GM19238 (cell line): ENCODE measurements around the gene IL19.
"Not testable (repeated sequence)": the region's sequence is repeated elsewhere in the genome, so short reads cannot be mapped to it uniquely, and the experiment has no call there.

Experiments used
- DNase-seq: peaks from one replicate; pipeline ENCODE4 v3.0.0; 2011; ENCODE audit warnings: low spot score; ENCODE audit not compliant: insufficient read length

Gene IL19

DNA sequence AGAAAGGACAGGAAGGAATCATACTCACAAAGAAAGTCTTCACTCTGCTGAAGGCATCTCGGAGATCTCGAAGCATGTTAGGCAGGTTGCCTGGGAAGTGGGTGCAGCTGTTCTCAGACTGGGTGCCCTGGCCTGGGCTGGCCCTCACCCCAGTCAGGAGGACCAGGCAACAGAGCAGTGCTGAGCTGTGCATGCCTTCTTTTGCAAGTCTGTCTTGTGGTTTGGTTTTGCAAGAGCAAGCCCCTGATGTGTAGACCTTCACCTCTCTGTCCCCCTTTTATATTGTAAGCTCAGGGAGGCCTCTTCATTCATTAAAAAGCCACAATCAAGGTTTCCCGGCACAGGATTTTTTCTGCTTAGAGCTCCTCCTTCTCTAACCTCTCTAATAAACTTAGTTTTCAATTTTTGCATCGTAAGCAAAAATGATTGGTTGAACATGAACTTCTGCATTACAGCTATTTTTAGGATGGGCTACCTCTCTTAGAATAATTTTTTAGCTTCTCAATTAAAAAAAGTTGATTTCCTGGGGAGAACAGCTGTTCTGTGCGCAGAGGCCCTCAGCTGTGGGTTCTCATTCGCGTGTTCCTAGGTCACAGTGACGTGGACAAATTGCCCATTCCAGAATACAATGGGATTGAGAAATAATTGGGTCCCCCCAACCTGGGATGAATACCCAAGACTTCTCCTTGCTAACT, 1.8 kb downstream of the IL19 start, which contains the start of gene IL10:
IL10 (minus strand) TSS at position 252 of the 695 bp plus-strand sequence; CDS start at position 193, 59 bp downstream.
- DNase-seq: no peak

DNA sequence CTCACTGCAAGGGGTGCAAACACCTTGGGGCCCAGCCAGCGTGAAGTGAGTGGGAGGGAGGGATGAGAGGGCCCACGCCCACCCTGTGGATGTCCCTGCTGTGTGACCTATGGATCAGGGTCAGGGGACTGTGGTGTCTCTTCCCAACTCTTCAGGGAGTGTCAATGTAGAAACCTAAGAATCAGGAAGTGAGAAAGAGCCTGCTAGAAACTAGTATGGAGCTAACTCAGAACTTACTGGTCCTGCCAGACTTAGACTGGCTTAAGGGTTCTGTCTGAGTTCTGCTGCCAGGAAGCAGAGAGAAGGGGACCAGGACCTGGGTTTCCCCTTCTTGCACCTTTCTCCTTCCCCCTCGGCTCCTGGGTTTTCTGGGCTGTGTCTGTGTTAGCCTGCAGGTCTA, 3.5 kb downstream of the IL19 start:
- no peak for DNase-seq

DNA sequence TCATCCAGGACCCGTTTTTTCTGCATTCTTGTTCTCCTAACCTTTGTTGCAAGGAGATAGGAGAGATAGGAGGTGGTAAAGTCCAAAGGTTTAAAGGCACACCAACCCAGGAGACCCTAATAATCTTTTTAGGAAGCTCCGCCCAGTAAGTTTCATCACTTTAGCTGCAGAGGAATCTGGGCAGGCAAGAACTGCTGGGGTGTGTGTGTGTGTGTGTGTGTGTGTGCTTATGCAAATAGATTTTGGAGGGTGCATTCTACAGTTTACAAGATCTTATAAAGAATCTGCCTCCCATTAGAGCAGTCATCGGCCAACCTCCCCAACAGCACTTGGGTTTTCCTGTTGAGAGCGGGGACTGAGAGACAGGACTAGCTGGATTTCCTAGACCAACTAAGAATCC, 5.7 kb downstream of the IL19 start:
- DNase-seq: no peak

DNA sequence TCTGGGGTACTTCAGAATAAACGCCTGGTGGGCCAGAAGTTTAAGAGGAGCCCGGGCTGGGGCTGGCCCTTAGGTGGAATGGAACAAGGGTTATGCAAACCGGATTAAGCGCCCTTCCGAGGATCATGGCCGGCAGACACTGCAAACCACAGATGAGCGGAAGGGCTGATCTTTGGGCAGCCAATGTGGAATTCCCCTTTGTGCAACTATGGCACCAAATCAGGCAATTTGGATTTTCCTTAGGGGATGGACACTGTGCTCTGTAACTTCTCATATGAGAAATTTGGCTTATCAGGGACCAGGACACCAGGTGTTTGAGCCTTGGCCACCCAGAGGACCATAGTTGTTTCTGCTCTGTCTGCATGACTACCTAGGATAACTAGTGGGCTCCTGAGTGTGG, 7.5 kb downstream of the IL19 start:
- DNase-seq: no peak

DNA sequence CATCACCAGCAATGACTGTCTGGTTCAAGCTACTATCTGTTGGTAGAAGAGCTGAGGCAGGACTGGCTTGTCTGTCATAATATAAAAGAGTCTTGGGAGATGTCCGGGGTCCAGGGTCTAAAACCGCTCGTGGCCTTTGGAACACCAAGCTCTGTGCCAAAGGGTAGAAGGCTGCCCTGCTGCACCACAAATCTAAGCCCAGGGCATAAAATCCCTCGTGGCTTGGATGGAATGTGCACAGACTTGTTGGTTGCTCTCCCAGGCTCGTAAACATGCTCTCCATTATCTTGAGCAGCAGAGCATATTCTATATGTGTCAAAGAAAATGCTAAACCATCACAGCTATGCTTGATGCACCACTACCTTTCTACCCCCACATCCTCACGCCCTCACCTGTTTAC, 8.3 kb downstream of the IL19 start:
- not testable (repeated sequence) for DNase-seq

DNA sequence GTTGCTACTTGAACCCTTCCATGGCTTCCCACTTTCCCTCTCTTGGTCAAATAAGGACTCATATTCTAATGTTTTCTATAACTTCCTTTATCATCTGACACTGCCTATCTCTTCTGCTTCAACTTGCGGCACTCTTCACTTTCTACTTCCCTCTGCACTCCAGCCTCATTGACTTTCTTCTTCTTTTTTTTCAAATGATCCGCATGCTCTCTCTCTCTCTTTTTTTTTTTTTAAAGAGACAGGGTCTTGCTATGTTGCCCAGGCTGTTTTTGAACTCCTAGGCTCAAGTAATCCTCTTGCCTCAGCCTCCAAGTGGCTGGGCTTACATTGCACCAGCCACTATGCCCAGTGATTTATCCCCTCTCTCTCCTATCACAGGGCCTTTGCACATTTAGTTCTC, 9.1 kb downstream of the IL19 start:
- DNase-seq: no peak

DNA sequence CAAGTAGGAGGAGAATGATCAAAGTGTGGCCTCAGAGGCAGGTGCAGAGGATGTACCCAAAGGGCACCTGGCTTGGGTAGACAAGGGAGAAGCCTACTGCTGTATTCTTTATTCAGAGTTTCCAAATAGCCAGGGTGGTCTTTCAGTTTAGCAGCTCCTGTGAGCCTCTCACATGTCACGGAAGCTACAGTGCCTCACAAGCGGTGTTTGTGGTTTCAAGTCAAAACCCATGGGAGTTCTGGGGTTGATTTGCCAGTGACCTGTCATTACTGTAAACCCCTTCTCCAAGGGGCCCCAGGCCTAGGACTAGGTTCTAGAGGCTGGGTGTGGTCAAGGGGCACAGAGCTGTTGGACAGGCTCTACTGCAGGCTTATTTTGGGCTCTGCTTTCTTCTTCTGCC, 11.9 kb downstream of the IL19 start:
- DNase-seq: no peak

DNA sequence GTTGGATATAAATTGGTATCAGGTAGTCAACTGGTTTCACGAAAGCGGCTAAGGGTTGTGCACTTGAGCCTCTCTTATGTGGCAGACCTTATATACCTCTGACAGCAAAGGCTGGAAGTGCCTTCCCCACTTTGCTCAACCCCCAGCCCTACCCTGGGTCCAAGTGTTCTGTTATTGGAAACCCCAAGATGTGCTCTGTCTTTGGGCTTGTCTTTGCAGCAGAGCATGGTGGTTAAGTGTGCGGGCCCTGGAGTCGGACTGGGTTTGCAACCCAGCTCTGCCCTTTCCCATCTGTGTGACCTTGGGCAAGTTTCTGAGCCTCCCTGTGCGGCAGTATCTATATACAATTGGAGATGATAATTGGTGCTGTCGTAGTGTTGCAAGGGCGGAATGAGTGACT, 12.9 kb downstream of the IL19 start:
- DNase-seq: no peak

DNA sequence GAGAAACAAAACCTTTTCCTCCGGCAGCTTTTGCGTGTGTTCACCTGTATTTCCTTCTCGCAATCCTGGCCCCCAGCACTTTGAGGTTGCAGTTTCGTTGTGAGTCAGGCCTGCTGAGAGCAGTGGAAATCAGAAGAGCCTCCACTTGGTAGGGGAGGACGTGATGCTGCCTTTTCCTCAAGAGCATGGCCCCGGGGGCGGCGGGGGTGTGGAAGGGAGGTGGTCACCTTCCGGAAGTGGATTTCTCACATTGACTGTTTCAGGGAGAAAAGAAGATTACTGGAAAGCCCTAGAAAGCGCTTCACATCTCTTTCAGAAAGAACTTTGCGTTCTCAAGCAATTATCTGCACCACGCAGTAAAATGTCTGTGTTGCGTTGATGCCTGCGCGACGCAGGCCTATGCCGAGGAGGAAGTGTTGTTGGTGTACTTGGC, 13.9 kb downstream of the IL19 start:
- peak; percentile 62 for DNase-seq

DNA sequence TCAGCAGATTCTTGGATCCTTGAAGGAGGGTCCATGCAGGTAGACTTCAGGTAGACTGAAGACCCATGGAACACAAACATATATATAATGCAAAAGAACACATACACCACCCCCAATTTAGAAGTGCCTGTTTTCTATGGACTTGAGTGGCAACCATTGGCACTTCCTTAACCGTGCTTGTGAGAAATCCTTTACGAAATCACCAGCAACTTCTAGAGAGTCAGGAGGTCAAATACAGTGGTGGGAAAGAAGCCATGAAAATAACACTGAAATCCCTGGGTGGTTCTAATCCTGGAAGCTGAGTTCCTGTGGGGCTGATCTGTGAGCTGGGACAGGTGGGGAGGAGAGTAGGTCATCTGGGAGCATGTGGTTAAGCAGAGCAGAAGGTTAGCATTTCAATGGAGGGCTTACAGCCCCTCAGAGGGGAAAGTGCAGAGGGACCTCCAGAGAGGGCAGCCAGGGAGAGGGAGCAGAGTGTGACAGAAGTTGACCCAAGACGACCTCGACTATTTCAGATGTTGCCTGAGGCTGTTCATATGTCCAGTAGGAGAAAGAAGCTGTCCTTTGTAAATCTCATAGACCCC, 14.7 kb downstream of the IL19 start:
- no peak for DNase-seq

DNA sequence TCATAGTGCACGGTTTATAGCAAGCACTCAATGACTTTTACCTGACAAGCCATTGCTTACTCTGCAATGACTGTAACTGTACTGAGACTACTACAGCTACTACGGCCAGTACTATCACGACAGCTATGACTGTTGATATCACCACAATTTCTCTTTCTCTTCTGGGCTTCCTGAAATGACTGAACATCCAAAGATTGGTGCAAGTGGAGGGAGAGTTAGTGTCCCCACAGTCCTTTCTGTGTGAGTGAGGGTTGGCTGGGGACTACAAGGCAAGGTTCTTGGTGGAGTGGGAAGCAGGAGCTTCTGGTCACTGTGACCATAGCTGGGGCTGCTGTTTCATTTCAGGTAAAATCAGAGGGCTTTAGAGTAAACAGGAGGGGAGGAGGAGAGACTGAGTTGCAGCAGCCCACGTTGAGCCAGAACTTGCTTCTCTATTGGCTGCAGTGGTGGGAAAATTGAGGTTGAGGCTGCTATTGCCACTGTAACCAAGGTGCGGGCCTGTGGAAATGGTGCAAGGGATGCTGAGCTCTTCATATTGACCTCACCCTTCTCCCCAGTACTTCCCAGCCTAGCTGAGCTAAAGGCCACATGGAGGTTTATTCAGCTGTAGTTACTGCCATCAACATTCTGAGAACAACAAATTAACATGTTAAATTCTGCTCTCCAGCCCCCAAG, 15.8 kb downstream of the IL19 start:
- DNase-seq: no peak

DNA sequence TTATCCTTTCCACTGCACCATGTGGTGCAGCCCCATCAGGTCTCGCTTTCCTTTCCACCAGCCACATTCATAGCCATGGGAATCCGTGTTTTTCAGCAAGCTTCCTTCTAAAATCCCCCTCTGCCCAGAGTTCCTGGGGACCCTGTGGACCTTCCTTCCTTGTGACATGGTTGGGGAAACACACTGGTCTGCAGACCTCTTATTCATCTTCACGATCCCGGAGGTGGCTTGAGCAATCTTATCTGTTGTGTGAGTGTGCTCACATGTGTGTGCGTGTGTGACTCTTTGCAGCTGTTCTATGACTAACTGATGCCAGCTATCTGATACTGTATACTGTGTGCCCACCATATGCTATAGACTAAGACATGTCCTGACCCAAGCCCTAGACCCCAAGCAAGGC, 17.3 kb downstream of the IL19 start:
- DNase-seq: no peak

DNA sequence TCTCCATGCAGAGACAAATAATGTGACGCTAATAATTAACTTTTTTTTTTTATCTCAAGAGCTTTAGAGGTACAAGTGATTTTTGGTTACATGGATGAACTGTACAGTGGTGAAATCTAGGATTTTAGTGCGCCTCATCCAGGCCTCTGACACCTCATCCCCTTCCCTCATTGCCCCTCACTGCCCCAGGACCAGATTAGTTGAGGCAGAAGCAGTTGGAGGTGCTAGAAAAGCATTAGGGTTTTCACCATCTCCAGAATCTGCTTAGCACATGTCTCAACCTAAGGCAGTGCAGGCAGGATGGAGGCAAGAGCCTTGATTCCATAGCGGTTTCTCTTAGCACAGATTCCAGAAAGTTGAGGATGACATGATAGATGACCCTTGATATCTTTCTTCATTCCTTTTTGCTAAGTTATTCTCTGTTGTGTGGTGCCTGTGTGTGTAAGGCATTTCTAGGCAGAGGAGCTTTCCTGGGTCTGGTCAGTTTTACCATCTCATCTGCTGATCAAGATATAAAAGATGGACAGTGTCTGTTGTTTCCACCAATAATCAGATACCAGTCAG, 18.0 kb downstream of the IL19 start:
- no peak for DNase-seq

DNA sequence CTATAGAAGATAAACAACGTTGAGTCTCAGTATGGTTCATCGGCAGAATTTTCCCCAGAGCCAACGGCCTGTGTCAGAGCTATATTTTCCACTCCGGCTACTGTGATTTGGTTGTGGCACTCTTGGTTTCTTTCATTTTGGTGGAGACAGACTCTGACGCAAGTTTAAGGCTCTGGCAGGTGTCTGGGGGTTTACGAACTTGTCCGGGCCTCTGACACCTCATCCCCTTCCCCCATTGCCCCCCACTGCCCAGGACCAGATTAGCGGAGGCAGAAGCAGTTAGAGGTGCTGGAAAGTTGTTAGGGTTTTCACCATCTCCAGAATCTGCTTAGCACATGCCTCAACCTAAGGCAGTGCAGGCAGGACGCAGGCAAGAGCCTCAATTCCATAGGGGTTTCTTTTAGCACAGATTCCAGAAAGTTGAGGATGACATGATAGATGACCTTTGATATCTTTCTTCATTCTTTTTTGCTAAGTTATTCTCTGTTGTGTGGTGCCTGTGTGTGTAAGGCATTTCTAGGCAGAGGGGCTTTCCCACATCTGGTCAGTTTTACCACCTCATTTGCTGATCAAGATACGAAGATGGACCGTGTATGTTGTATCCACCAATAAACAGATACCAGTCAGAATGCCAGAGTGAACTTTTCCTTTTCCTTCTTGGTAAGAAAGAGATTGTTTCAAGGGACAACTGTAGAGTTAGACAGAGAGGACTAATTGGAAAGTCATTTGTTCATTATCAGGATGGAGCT, 20.1 kb downstream of the IL19 start:
- DNase-seq: no peak

DNA sequence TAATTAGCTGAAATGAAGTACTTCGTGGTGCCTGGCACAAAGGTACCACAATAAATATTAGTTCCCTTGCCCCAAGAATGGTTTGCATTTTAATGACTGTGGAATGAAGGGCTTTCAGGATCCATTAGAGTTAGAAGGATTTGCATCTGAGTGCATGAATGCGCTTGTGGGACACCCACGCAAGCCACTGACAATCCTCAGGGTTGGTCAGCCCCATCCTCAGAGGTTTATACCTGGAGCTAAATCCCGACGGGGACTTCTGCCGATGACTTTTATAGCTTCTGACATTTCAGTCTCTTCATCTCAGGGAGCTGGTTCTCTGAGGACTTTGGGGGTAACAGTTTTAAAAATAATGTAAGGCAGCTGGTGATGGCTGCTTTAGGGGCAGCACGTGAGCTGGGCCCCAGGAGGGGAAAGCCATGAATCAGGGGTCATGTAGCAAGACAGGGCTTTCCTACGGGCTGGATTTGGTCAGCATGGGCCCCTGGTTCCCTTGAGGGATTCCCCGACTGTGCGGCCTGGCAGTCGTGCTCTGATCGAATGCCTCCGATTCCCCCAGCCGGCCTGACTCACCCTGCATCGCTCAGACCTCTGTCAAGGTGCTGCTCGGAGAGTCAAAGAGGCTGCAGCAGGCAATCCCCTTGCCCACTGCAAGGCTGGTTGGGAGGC, 22.5 kb downstream of the IL19 start:
- no peak for DNase-seq

DNA sequence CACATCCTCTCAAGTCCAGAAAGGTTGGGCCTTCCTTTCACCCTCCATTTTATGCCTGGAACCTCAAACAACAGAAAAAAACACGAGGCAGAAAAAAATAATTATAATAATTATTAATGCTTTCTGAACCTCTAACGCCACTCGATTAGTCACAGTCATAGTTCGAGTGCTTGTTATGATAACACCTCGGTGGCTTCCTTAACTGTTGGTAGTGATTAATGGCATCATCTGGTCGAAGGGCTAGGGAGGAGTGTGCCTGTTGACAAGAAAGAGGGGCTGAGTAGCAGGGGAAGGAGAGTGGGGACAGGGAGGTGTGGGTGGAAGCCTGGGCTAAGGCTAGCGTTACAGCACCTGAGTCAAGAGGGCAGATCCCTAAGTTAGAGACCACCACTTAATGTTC, 23.0 kb downstream of the IL19 start:
- no peak for DNase-seq

DNA sequence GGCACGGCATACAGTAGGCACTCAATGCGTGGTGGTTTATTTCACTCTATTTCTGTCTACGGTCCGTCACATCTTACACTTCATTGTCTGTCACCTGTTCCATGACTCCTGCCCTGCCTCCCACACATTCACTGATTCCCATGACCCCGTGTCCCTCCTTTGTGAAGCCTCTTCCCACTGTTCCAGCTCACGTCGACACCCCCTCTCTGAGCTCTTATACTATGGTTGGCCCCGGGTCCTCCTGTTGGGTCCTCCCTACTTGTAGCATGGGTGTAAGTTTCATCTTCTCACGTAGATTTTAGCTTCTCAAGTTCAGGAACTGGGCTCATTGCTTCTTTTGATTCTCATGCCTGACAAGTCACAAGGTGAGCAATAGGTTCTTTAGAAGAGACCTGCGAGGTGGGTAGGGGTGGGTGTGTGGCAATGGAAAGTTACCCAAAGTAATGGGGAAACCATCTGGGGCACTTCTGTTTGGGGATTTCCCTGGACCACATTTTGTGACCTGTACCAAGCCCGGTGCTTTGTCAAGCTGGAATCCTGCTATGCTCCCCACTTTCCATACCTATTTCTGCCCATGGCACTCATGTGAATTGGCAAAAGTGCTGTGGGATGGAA, 23.8 kb downstream of the IL19 start:
- no peak for DNase-seq

DNA sequence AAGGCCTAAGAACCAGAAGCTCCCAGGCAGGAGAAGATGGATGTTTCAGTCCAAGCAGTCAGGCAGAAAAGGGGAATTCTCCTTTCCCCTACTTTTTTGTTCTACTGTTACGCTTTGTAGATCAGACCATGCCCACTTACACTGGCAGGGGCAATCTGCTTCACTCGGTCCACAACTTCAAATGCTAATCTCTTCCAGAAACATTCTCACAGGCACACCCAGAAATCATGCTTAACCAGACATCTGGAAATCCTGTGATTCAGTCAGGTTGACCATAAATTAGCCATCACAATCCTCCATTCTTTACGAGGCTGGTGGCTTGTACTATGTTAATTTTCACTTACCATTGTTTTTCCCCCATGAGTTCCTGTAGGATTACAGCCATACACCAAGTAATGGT, 25.5 kb downstream of the IL19 start:
- DNase-seq: no peak

DNA sequence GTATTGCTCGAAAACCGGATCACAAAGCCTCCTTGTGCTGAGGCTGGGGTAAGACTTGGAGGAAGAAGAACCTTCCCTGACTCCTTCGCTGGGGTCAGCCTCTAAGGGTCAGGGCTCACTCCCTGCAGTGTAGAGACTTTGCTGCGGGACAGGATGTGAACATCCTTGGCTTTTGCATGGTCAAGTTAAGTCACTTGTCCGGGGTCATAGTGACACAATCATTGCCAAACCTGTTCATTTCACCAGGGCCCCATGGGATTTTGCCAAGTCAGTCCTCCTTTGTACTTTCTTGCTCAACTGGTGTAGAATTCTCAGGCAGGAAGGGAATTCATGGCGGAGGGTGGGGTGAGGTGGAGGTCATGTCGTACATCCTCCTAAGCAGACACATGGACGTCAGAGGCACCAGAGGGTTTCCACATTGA, 26.4 kb downstream of the IL19 start:
- no peak for DNase-seq

DNA sequence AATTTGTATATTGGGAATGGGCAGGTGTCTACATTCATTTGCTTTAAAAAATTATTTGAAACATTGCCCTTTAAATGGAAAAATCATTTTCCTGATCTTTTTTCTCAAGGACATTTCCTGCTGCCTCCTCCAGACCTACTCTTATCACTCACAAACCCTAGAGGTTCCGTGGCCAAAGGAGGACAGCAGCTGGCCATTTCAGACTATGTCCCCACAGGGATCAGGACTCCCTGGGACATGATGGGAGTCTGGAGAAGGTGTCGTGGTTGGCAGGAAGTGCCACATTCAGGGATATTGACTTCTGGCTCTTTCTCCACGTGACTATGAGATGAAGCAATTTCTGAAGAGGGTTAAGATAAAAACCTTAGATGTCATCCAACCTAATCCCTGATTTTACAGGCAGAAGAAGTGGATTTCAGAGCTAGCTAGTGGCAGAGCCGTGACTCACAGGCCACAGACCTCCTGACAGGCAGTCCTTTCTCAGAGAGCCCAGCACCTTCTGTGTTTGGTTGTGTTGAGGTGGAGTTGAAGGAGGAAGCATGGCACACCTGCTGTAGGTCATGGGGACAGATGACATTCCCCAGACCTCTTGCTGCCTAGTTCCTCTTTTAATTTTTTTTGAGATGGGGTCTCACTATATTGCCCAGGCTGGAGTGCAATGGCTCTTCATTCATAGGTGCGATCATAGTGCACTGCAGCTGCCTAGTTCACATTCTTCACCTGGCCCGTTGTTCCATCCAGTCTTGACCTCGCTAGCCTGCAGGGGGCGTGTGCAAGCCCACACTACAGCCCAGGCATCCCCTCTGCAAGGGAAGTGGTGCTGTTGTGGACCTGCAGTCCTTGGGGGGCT, 27.2 kb downstream of the IL19 start:
- DNase-seq: no peak
